ENCODE data around the gene FASTKD2.
"Not testable (repeated sequence)": the region's sequence is repeated elsewhere in the genome, so short reads cannot be mapped to it uniquely, and the experiment has no call there.

Gene FASTKD2

GRCh38 chr2:206790311-206790935 is 25.0 kb downstream of the FASTKD2 start:
- no peak for DNase-seq (ENCODE audit: low read depth)

GRCh38 chr2:206792645-206793044 is 27.2 kb downstream of the FASTKD2 start:
- no peak for DNase-seq (ENCODE audit: low read depth)

DNA sequence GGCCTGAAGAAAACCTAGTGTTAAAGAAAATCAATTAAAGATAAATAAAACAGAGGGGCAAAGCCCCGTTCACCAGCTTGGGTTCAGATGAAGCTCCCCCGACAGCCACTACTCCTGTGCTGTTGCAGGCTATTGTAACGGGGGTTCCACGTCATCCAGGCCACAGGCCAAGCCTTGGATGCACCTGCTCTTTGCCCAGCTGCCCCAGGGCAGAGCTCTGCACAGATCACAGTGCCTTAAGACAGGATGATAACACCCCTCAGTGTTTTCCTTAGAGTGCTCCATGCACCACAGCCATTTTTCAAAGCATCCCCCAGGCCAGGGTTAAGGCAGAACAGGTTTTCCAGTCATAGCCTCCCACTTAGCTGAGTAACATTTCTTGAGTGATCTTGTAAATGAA is 32.0 kb downstream of the FASTKD2 start:
- no peak for DNase-seq (ENCODE audit: low read depth)

- DNase-seq (ENCODE audit: low read depth) = no peak
Measured at GRCh38 chr2:206798000-206798399, 32.6 kb downstream of the FASTKD2 start.

- no peak for DNase-seq (ENCODE audit: low read depth)
Measured at GRCh38 chr2:206799083-206799482, 33.7 kb downstream of the FASTKD2 start.

GRCh38 chr2:206800506-206801417 is 35.4 kb downstream of the FASTKD2 start:
- peak; percentile 25 for DNase-seq (ENCODE audit: low read depth)

- no peak for DNase-seq (ENCODE audit: low read depth)
Measured at GRCh38 chr2:206801418-206802189, 36.2 kb downstream of the FASTKD2 start.

GRCh38 chr2:206802654-206803514 is 37.5 kb downstream of the FASTKD2 start:
- no peak for DNase-seq (ENCODE audit: low read depth)

DNA sequence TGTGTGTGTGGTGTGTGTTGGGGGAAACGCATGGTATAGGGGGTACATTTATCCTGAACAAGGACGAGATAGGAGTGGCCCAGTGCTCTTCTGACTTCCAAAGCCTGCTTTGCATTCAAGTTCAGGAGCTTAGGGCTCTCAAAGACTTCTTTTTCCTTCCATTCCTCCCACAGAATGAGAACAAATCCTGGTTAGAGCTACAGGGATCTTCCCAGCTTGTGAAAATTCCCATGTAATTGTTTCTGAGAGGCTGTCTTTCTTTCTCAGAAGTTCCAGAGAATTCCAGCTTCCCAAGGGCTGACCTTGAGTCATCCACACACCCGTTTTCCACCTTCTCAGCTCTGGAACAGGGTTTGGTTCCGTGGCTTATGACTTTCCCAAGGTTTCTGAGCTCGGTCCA is 38.9 kb downstream of the FASTKD2 start:
- DNase-seq (ENCODE audit: low read depth) = no peak

DNA sequence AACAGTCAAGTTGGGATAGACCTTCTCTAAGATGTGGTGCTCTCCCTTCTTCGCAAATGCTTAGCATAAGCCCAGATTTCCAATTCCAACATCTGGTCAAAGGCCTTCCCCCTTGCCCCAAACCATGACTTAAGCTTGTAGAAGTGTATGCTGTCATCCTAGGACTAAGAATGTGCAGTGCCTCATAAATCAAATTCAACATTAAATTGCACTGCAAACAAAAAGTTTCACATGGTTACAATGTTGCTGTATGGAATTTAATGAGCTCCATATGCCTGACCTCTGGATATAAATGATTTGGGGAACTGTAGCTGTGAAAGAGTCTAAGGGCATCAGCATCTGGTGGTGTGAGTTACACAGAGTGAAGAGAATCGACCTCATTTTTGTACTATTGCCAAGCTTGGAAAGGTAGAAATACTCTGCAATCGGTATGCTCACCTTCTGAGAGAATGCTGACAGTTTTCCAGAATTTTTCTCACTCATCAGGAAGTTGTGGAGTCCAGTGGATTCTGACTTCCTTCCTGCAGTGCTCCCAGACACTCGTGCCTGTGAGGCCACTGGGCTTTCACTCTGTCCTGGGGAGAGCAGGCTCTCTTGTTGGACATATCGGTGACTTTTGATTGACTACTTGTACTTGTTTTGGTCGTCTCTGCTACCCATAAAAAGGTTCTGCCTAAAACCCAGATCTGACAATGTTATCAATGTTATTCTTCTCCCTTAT is 40.6 kb downstream of the FASTKD2 start:
- DNase-seq (ENCODE audit: low read depth) = no peak

DNA sequence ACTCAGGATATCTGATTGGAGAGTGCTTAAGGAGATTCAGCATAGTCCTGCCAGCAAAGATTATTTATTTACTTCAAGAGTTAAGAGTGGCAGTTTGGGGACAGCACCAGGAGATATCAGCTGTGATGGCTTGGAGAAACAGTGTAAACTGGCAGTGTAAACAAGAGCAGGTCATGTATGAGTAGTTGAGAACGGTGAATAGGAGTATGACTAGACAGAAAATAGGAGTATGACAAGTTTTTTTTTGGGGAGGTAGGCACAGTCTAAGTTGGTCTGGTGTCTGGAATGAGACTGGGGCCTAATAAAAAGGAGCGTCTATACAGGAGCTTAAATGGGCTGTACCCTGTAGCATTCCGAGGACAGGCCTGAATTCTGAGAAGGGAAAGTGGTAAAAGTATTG is 42.2 kb downstream of the FASTKD2 start:
- not testable (repeated sequence) for DNase-seq (ENCODE audit: low read depth)

GRCh38 chr2:206812471-206812870 is 47.1 kb downstream of the FASTKD2 start:
- not testable (repeated sequence) for DNase-seq (ENCODE audit: low read depth)

DNA sequence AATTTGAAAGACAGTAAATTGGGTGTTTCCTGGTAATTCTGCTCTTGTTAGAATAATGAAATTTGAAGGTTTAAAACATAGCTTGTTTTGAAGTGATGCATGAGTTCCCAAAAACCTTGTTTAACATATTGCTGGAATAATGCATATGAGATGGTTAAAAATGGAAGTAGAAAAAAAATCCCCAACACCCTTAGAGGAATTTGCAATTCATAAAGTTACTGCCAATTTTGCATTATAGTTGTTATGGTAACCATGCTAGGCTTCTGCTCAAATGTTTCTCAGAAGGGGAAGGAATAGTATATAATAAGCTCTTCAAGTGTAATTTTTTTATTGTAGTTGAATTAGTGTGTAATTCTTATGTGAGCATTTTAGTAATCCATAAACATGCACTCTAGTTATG is 49.1 kb downstream of the FASTKD2 start:
- no peak for DNase-seq (ENCODE audit: low read depth)

GRCh38 chr2:206820807-206821206 is 55.4 kb downstream of the FASTKD2 start:
- DNase-seq (ENCODE audit: low read depth) = no peak

DNA sequence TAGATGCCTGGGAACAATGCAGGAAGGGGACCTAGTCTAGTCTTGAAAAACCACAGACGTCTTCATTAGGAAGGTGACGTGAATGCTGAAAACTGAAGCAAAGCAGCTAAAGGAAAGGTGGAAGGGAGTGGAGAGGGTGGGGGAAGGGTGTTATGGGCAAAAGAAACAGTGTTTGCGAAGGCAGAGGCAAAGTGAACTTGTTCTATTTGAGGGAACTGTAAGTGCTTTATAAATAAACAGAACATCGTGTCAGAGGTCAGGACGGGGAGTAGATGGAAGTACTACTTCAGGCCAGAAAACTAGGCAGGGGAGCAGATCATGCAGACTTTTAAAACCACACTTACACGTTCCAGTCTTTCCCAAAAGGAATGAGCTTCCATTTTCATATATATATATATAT is 57.8 kb downstream of the FASTKD2 start:
- no peak for DNase-seq (ENCODE audit: low read depth)

- DNase-seq (ENCODE audit: low read depth) = no peak
Measured at GRCh38 chr2:206824087-206824618, 58.7 kb downstream of the FASTKD2 start.

DNA sequence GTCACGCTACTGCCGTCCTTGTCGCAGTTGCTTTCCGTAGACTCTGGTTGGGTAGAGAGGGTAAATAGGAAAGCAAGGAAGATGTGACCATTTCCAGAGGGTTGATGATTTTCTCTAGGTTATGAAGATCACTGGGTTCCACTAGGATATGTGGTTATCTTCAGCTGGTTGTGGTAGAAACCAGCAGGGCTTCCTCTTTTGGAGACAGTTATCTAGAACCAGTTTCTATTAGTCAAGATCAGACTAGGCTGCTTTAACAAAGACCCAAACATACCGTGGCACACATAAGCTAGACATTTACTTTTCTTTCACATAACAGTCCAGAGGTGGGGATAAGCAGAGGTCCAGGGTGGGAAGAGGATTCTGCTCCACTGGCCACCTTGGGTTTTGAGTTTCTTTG is 59.6 kb downstream of the FASTKD2 start:
- DNase-seq (ENCODE audit: low read depth) = no peak

- DNase-seq (ENCODE audit: low read depth) = no peak
Measured at GRCh38 chr2:206831442-206831995, 66.1 kb downstream of the FASTKD2 start.

GRCh38 chr2:206832873-206833272 is 67.5 kb downstream of the FASTKD2 start:
- DNase-seq (ENCODE audit: low read depth) = no peak

GRCh38 chr2:206833291-206833690 is 67.9 kb downstream of the FASTKD2 start:
- DNase-seq (ENCODE audit: low read depth) = no peak
